ENCODE results near the gene TLCD1. TPM values are rescaled to one million over a fixed set of nuclear protein-coding genes. Genes with fewer than 3 reads are reported as not detected.

Gene TLCD1
- total RNA-seq, 1 experiment from 2014 or later: 50.7 TPM

DNA sequence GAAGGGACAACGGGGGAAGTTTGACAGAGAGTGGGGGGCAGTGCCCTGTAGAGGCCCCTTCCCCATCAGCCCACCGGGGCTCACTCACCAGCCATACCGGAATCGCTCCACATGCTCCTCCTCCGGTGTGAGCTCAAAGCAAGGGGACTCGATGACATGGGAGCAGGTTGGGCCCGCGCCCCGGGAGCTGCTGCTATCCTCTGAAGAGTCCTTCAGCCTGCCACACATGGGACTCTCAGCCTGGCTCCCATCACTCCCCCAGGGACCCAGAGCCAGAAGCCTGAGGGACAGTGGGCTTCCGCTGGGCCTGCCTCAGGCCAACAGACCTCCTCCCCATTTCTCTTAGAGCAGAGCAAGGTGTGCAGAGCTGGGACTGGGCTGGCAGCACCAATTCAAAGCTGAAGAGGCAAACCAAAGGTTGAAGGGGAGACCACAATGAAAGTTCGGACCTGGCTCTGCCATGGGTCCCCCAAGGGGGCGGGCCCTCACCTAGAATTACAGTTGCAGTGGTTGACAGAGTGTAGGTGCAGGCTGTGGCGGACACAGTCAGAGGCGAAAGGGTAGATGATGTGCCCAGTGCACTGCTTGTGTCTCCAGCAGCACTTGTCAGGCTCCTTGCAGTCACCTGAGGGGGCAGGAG, 21.7 kb downstream of the TLCD1 start:
- Histone ChIP-seq H2BK12ac (ENCODE audit: insufficient read length, low read depth, low read length) (no peak overlapping the region), H4K91ac (ENCODE audit: insufficient read length, low read depth, low read length) (no peak overlapping the region), H3T11ph (ENCODE audit: low read length) (no peak overlapping the region), H4K20me1 (ENCODE audit: control insufficient read depth, insufficient read depth, insufficient read length) (peaks cover 4% of the 10 kb centered on the region), H2BK15ac (ENCODE audit: low read depth, low read length) (no peak overlapping the region), H3K9ac (ENCODE audit: extremely low read depth, insufficient read length, low read length) (no peak overlapping the region), H2BK120ac (ENCODE audit: low read depth, low read length, poor library complexity, severe bottlenecking) (no peak overlapping the region), H2BK20ac (ENCODE audit: low read depth, low read length, poor library complexity, severe bottlenecking) (no peak overlapping the region), H3K23me2 (ENCODE audit: insufficient read length, low read depth, low read length, poor library complexity, severe bottlenecking) (no peaks in the 10 kb centered on the region), H3K4ac (ENCODE audit: low read depth, low read length) (no peak overlapping the region), H3K18ac (ENCODE audit: insufficient read length, low read depth, low read length) (no peak overlapping the region), H3K4me2 (ENCODE audit: insufficient read depth, insufficient read length, low read length) (no peak overlapping the region), H2BK5ac (ENCODE audit: insufficient read length, low read length) (no peak overlapping the region), H3K4me1 (ENCODE audit: insufficient read depth, low read length) (no peaks in the 10 kb centered on the region), H3K23ac (ENCODE audit: insufficient read length, low read depth, low read length) (no peak overlapping the region), H2AFZ (ENCODE audit: low read length) (no peak overlapping the region), H3K79me2 (ENCODE audit: insufficient read depth, low read length) (no peaks in the 10 kb centered on the region), H3K14ac (ENCODE audit: insufficient read depth, low read length) (no peak overlapping the region), H3K27me3 (ENCODE audit: insufficient read depth, low read length) (no peaks in the 10 kb centered on the region), H3K27ac (ENCODE audit: insufficient read length, low read depth, low read length) (no peak overlapping the region), H4K8ac (replicated peaks; ENCODE audit: insufficient read length, low read depth, low read length) (no peak overlapping the region), H4K5ac (ENCODE audit: insufficient read length, low read depth, low read length) (no peak overlapping the region), H2AK5ac (ENCODE audit: insufficient read length, low read length) (no peak overlapping the region), H3K56ac (ENCODE audit: insufficient read length, low read depth, low read length) (no peak overlapping the region), H3K79me1 (ENCODE audit: insufficient read depth, low read depth, low read length, poor library complexity, severe bottlenecking) (no peaks in the 10 kb centered on the region), H3K9me3 (ENCODE audit: control insufficient read depth, low read depth, low read length) (no peaks in the 10 kb centered on the region)
- Mint-ChIP-seq H3K4me1 (peaks cover 34 to 41% of the 10 kb centered on the region in 2 experiments), H3K27me3 (ENCODE audit: low read depth) (no peaks in the 10 kb centered on the region), H3K4me3 (peak overlapping the region in 1 of 2 experiments; percentile 40; a peak in 1 of 5 replicates), H3K36me3 (ENCODE audit: insufficient read depth in 1 of 3, low read depth in 3 of 3) (peaks cover 30 to 66% (median 55%) of the 10 kb centered on the region in 3 experiments; a peak in 6 of 7 replicates), H3K27ac (peak overlapping the region in 2 of 3 experiments; percentile 13 to 57; a peak in 3 of 7 replicates), H3K9me3 (no peaks in the 10 kb centered on the region)
- no CpG with 5 or more reads among the region's 14 CpGs for WGBS (ENCODE audit: extremely low coverage, insufficient read length, low lambda C conversion rate)
- TF ChIP-seq, protein P1, sequence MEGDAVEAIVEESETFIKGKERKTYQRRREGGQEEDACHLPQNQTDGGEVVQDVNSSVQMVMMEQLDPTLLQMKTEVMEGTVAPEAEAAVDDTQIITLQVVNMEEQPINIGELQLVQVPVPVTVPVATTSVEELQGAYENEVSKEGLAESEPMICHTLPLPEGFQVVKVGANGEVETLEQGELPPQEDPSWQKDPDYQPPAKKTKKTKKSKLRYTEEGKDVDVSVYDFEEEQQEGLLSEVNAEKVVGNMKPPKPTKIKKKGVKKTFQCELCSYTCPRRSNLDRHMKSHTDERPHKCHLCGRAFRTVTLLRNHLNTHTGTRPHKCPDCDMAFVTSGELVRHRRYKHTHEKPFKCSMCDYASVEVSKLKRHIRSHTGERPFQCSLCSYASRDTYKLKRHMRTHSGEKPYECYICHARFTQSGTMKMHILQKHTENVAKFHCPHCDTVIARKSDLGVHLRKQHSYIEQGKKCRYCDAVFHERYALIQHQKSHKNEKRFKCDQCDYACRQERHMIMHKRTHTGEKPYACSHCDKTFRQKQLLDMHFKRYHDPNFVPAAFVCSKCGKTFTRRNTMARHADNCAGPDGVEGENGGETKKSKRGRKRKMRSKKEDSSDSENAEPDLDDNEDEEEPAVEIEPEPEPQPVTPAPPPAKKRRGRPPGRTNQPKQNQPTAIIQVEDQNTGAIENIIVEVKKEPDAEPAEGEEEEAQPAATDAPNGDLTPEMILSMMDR (conservative IDR thresholded peaks at IDR 0.05): no peak
- no peak for DNase-seq

All from H9 (cell line).